ENCODE results near the gene SPATA1. TPM values are rescaled to one million over a fixed set of nuclear protein-coding genes. Genes with fewer than 3 reads are reported as not detected.

Gene SPATA1
- total RNA-seq, 4 donors from 2014 or later = 0.18 to 1.9 (median 1.1) TPM; not detected in 1

DNA sequence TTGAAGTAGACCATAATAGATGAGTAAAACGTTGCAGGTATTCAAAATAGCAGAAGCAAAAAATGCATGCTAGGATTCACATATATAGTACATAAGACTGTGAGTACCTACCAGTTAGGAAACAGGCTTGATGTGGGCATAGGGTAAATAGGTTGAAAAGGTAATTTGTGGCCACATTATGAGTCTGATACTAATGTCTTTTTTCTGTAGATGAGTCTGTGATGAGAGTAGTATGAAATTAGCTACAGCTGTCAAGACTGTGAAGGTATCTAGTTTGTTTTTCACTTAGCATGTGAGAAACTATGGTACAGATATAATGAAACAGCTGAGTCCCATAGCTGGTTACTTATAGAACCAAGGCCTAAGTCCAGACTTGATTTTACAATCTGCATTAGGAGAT lies 12.4 kb upstream of the SPATA1 start:
- Histone ChIP-seq H3K9me3 (no peaks in the 10 kb centered on the region), H3K27ac (no peak overlapping the region), H3K4me1 (no peaks in the 10 kb centered on the region), H3K27me3 (no peaks in the 10 kb centered on the region), H3K36me3 (peaks cover 0 to 74% (median 4%) of the 10 kb centered on the region in 3 donors), H3K4me3 (no peak overlapping the region)
- no peak for TF ChIP-seq CTCF (IDR thresholded peaks at IDR 0.05)
- DNase-seq = no peak

- no peak for TF ChIP-seq CTCF (IDR thresholded peaks at IDR 0.05)
- no peak for TF ChIP-seq POLR2A (IDR thresholded peaks at IDR 0.05)
- peaks cover 0 to 6% (median 0%) of the 10 kb centered on the region in 4 donors for H3K4me1 ChIP-seq
Measured at GRCh38 chr1:84496498-84496897, 9.7 kb upstream of the SPATA1 start.

DNA sequence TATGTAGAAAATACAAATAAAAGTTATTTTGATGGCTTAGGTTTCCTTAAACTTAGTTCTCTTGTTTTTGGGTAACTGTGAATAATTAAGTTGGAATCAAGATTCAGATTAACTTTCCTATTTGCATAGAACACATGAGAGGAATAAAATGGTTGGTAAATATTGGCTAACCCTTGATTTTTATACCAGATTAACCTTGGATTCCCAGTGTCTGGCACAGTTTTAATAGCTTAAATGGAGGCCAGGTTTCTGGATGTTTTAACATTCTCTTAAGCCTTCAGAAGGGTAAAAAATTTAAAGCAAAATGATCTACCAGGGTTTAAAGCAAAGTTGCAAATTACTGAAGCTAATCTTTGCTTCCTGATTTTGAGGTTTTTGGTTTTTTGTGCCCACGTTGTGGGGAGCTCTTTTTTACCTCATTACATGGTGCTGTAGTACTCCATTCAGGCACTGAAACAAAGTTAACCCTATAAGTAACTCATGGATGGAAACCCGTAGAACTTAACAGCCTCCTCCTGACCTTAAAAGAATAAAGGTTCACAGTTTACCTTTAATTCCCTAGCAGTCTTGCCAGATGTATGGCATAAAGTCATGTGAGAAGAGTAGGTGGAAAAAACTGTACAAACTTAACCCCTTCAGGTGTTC lies 8.4 kb upstream of the SPATA1 start:
- no peaks in the 10 kb centered on the region for H3K9me3 ChIP-seq
- peaks cover 0 to 15% (median under 1%) of the 10 kb centered on the region in 4 donors for H3K4me1 ChIP-seq
- TF ChIP-seq CTCF (IDR thresholded peaks at IDR 0.05) (no peak), POLR2A (IDR thresholded peaks at IDR 0.05) (no peak)
- no peak overlapping the region for H3K27ac ChIP-seq
- DNase-seq = no peak
- H3K4me3 ChIP-seq = no peak overlapping the region
- H3K27me3 ChIP-seq = no peaks in the 10 kb centered on the region
- H3K36me3 ChIP-seq = peaks cover 0 to 50% (median 0%) of the 10 kb centered on the region in 3 donors

More at GRCh38 chr1:84496498-84496897, 9.7 kb upstream of the SPATA1 start:
- no peak overlapping the region for H3K4me3 ChIP-seq
- DNase-seq = no peak
- H3K36me3 ChIP-seq = peaks cover 0 to 62% (median 0%) of the 10 kb centered on the region in 3 donors
- no peak overlapping the region for H3K27ac ChIP-seq
- H3K9me3 ChIP-seq = no peaks in the 10 kb centered on the region
- H3K27me3 ChIP-seq = no peaks in the 10 kb centered on the region

GRCh38 chr1:84502927-84503326 lies 3.3 kb upstream of the SPATA1 start:
- Histone ChIP-seq H3K4me3 (no peak overlapping the region), H3K9me3 (no peaks in the 10 kb centered on the region), H3K36me3 (peaks cover 0 to 16% (median 0%) of the 10 kb centered on the region in 3 donors), H3K27ac (no peak overlapping the region), H3K4me1 (peaks cover 0 to 38% (median 8%) of the 10 kb centered on the region in 4 donors), H3K27me3 (no peaks in the 10 kb centered on the region)
- no peak for DNase-seq
- TF ChIP-seq POLR2A (IDR thresholded peaks at IDR 0.05) (no peak), CTCF (IDR thresholded peaks at IDR 0.05) (no peak)

DNA sequence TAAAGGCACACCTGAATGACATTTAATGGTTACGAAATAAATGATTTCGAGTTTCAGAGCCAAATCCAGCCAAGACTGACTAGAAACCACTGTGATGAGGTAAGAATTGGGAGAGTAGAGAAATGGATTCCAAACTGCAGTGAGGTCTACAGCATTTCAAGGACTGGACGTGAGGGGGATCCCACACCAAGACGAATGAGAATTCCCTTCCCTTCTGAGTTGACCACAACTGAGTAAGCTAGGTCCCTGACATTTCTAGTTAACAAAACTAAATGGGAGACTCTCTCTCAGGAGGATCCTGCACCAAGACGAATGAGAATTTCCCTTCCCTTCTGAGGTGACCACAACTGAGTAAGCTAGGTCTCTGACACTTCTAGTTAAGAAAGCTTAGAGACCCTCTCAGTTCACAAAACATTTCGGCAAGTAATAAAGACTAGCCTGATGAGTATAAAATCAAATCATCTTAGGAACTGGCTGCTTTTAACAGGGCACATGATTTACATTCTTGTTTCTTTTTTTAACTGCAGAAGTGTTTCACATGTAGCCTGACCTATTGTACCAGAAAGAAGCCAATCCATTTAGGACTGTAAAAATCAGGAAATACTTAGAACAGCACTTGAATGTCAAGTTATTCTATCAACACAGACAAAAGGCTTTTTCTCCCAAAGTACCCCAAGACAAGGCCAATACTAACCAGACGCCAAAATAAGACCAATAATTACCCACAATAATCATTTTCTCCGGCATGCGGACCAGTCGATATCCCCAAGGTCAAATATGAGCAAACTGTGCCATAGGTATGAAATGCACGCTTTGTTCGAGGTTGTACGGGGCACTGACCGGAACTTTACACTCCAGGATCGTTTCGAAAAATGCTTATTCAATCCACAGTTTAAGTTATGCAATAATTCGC lies 1.4 kb upstream of the SPATA1 start:
- peaks cover 0 to 38% (median 8%) of the 10 kb centered on the region in 4 donors for H3K4me1 ChIP-seq
- H3K27ac ChIP-seq = peak overlapping the region; percentile 92 to 97 (median 95)
- H3K4me3 ChIP-seq = peak overlapping the region; percentile 66 to 78 (median 76)
- TF ChIP-seq CTCF (IDR thresholded peaks at IDR 0.05) (peak in 1 of 6 experiments; percentile 1), POLR2A (IDR thresholded peaks at IDR 0.05) (no peak)
- H3K9me3 ChIP-seq = no peaks in the 10 kb centered on the region
- H3K27me3 ChIP-seq = no peaks in the 10 kb centered on the region
- no peak for DNase-seq
- H3K36me3 ChIP-seq = peaks cover 0 to 3% (median 0%) of the 10 kb centered on the region in 3 donors

All from Peyer's patch (tissue), 4 donors.